HG03097 (cell line): ENCODE measurements around the gene RTN1.

Experiments
- ATAC-seq: cut with Tn5 transposase; IDR thresholded peaks from one replicate; pipeline ENCODE4 v1.9.1; 2021; ENCODE audit not compliant: unreplicated experiment, low FRiP score

The RTN1 gene

DNA sequence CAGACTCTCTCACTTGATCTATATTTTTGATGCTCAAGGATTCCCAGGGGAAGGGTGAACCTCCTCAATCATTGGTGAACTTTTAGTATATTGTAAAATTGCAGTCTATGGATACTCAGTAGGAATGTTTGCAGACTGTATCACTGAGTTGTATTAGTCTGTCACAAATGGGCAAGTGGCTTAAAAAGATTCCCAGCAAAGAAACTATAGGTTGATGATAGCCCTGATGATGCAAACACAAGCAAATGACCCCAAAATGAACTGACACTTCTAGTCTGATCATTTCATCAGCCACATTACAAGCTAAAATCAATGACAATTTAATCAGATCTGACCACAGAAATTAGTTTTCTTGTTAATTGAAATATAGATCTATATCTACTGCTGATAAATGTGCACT lies 59.5 kb downstream of the RTN1 start:
- no peak for ATAC-seq

DNA sequence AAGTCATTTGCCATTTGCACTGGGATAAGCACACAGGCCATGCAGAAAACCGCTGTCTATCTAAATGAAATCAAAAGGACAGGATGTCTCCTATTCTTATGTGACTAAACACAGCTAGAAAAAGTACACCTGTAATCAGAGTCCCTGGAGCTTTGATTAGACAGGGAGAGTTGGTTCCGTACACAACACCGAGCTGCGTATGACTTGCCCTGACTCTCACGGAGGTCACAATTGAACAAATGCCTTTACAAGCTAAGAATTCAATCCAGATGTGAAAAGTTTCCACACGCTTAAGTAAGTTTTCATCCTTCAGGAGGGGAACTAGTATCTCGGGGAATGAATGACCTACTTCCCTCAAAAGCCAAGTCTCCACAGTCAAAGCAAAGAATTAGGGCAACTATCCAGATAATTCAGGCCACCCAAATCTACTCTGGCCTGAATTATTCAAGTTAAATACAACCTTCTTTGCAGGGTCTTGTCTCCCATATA lies 67.5 kb downstream of the RTN1 start:
- no peak for ATAC-seq

DNA sequence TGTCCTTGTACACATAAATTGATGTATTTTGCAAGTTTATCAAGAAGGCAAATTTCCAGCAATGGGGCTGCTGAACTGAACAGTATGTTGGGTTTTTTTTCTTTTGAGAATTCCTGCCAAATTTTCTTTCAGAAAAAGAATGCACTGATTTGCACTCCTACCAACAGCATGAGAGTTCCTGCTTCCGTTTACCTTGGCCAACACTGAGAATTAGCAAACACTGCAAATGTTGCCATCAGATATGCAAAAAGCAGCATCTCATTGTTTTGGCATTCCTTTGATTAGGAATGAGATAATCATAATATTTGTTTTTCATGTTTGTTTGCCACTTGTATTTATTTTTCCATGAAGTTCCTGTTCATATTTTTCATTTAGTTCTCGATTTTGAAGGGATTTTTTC lies 82.4 kb downstream of the RTN1 start:
- ATAC-seq = no peak

DNA sequence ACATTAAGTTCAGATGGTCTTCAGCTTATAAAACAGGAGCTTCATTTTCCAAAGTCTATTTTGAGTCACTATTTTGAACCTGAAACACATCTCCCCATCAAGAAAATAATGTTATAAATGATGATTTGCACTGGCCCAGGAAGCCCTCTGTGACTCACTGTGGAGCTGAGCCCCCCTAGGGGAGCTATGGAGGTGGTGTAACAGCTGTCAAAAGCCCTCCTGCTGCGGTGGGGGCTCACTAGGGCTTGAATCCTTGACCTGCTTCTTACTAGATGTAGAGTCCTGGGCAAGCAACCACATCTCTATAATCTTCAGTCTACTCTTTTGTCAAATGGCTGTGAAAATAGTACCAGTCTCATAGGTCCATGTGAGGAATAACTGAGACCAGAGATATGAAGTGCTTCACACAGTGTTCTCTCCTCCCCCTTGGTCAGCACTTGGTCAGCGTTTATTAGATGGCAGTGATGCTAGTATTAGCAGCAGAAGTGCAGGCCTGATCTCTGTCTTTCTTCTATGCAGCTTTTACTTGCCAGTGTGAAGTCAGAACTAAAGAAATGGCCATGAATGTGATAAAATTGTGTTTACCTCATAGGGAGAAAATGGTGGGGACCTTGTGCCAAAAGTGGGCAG lies 83.4 kb downstream of the RTN1 start:
- no peak for ATAC-seq

DNA sequence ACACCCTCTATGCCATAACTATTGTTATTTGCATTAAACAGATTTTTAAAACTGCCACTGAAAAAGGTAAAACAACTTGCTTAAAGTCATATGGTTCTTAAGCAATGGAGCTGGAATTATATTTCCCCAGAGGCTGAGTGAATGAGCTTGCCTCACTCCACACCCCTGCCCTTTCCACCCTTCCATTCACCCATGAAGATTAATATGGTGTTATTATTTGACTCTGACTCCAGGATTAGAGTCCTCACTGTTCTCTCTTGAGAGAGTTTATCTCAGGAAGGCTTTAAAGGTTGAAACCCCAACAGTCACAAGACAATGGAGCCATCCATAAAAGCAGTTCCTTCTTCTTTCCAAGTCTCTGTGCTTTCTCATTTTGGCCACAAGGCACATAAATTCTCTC lies 84.9 kb downstream of the RTN1 start:
- no peak for ATAC-seq

DNA sequence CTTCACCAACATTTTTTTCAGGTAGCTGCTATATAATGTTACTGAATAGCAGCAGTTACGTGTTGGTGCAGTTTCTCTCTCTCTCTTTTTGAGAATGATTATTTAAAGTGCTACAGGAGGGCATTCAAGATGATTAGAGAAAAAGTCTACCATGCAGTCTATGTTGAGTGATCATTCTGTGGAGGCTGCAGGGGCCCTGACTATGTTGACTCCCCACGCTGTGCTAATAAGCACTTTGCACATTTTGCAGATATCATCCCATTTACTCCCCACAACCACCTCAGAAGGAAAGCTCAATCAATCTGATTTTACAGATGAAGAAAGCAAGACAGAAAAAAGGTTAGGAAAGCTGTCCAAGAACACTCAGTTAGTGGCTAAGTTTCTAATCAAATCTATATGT lies 87.8 kb downstream of the RTN1 start:
- no peak for ATAC-seq

DNA sequence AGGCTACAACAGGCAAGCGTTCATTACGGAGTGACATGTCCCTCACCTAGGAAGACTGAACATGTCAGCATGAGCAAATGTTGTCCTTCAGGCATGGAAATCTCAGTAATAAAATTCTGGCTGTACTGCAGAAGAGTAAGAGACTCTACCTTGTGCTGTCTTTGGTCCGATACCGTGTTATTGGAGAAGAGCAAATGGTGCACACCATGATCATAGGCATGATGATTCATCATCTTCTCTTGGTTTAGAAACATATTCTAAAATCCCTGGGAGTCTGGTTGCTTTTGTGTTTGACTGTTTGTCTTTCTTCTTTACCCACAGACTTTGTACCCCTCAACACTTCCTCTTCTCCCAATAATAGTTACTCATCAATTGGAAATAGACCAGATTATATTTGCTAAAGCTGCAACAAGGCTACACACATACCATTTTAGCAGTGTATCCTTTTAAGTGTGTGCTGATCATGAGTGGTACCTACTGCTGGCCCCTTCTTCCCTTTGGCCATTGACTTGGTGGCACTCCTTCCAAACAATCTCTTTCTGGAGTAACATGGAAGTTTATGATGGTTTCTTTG lies 93.5 kb downstream of the RTN1 start:
- ATAC-seq = no peak

DNA sequence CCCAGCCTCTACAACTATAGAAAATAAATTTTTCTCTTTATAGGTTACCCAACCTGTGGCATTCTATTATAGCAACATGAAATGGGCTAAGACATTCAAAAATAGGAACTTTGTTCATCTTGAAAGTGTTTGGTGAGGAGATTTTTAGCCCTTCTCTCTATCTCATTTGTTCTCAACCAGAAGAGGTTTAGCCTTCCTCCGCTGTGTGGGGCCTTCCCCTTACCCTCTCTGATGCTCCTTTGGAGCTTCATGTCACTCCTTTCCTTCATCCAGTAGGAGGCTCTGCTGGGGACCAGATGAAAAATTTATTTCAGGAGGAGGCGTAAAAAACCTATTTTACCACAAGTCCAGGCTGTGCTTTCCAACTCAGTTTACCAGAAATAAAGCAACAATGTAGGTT lies 94.1 kb downstream of the RTN1 start:
- ATAC-seq = no peak

DNA sequence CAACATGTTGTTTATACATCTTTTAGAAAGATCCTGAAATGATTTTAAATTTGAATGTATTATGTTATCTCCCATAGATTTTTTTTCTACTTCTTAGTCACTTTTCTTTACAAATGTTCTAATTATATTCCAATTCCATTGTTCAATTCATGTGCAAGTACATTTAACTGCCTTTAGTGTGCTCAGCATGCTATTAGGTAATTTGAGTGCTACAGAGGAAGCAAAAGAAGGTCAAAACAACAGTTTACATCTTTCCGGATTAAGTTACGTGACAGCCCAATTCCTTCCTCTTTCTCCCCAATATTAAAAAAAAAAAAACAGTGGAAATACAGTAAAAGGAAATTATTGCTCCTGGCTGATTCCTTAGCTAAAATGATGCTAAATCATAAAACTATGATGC lies 98.3 kb downstream of the RTN1 start:
- no peak for ATAC-seq

DNA sequence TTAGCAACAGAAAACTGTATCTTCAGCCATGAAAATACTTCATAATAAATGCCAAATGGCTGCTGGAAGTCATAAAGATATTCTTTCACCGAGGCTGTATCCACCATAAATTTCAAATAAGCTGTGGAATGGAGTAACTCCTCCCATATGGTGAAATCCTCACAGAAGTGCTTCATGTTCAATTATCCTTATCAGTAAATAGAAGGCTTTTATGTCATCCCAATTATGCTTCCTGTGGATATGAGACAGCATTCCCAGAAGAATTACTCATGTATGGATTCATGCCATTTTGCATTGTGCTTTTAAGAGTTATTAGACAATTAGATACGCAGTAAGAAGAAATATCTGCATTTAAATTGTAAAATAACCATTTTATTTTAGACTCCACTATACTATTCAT lies 99.0 kb downstream of the RTN1 start:
- ATAC-seq = no peak

DNA sequence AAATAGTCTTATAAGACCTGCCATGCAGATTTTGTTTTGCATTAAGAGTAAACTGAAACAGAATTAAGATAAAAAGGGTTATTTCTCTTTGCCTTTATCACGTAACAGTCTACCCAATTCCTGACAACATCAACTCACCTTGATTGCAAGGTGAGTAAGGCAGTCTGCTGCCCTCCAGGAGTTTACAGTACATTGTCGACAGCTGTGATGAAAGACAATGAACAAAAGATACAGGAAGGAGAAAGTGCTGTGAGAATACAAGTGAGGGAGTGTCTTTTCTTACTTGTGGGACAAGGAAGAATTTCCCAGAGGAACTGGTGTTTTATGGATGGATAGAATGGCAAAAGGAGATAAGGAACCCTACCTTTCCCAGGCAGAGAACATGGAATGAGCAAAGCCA lies 101.0 kb downstream of the RTN1 start:
- no peak for ATAC-seq

DNA sequence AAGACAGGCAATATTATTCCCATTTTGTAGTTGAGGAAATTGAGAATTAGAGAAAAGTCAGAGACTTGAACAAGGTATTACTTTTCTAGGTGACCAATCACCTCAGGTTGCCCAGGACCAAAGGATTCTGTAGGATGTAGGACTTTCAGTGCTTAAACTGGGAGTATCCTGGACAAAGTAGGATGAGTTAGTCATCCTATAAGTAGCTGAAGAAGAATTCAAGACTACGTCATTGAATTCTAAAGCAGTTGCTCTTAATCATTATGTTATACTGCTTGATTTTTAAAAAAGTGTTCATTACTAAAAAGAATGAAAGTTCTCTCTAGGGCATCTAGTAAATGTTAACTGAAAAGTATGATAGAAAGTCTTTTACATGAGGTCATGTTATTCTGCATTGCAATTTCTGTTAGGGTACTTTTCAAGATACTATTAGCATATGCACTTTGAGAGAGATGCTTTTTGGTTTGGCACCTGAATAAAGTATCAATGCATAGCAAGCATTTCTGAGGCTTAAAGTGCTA lies 101.7 kb downstream of the RTN1 start:
- no peak for ATAC-seq

DNA sequence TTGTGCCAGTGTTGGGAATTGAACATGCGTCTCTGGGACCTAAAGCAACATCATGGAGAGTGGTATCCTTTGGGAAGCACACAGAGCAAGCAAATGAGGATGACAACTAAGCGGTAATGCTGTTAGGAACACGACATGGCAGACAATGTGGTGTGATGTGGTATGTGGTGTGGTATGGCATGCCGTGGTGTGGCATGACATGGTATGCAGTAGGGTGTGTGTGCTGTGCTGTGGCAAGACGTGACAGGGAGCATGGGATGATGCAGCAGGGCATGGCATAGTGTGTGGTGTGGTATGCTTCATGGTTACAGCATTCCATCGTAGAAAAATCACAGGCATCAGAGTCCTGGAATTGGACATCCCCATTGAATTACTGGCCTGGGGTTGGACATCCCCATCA lies 108.7 kb downstream of the RTN1 start:
- ATAC-seq = no peak

DNA sequence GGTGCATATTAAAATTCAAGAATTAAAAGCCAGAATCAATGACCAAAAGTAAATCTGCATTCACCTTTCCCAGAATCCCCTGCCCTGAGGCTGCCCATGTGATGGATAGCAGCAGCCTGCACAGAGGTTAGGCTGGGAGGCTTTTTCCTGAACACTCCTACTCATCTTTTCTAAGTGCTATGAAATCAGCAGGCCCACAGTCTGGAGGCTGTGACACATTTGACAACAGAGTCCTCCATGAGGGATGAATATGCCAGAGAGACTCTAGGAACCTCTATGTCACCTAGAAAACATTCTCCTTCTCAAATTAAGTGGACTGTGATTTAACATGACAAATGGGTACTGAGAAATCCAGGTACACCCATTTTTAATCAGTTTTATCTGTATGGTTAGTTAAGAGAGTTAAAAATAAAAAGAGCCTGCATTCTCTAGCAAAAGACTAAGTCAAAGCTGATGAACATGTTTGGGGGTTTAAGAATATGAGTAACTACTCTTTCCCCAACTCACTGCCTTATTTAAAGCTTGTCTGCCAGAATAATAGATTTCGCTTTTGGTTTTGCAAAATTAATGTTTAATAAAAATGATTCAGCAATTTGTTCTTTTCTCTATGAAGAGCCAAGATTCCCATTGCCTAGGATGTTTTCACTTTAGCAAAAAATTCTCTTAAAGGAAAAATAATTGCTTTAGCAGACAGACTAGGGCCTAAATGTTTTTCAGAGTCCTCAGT lies 115.0 kb downstream of the RTN1 start:
- ATAC-seq = no peak

DNA sequence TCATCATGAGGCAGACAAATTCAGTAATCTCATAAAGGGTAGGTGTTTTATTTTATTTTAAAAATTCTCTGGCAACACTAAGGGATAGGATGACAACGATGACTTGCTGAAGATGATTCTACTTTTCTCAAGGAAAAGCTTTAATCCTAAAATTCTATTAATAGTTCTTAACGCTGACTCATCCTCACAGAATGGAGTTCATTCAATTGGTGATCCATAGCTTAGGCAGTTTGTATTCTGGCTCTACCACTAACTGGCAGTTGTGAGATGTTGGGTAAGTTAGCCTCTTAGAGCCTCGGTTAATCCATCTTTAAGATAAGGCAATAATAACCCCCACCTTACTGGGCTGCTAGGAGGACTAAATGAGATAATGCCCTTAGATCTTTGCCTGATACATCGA lies 116.3 kb downstream of the RTN1 start:
- ATAC-seq = no peak

DNA sequence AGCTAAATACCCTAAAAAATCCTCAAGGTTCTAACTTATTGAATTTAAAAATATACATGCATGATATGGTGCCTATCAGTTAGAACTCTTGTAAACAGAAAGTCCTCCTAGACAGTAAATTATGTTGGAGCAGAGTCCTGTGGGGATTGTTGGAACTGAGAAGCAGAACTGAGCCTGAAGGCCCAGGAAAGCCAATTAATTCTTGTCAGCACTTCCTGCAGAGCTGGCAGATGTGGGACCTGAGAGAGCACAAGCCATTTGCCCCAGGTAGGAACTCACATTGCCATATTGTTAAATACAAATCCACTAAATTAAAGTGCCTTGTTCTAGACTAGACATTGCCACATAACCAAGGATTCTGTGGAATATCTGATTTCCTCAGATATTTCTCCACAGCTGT lies 117.1 kb downstream of the RTN1 start:
- ATAC-seq = no peak

DNA sequence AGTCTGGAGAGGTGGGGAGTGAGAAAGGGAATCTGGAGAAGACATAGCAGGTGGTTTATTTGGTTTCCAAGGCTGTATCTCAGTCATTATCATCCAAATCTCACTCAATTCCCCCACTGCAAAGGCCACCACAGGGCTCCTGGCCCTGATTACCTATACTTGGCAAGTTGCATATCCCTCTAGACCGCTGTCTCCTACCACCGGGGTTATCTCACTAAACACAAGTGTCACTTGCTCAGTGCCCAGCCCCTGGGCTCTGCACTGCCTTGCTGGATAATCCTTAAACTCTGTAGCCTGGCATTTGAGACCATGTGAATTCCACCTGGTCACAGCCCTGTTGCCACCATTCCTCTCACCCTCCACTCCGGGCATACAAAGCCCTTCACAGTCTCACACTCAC lies 119.0 kb downstream of the RTN1 start:
- ATAC-seq = no peak

DNA sequence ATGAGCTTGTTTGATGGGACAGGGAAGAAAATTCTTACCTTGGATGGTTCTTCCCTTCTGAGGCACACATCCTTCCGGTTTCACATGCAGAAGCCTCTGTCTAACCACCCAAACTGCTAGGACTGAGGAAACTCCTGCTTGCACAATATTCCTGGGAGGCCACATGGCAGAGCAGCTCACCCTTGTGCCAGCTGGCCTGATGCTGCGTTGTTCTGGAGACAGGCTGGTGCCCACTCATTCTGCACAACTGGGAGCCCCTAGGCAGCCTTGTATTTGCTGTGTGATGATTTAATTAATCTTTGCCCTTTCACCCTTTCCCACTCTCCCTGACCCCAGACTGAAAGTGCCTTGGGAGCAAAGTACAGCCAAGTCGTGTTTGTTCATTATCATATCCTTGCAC lies 130.8 kb downstream of the RTN1 start:
- ATAC-seq = no peak

DNA sequence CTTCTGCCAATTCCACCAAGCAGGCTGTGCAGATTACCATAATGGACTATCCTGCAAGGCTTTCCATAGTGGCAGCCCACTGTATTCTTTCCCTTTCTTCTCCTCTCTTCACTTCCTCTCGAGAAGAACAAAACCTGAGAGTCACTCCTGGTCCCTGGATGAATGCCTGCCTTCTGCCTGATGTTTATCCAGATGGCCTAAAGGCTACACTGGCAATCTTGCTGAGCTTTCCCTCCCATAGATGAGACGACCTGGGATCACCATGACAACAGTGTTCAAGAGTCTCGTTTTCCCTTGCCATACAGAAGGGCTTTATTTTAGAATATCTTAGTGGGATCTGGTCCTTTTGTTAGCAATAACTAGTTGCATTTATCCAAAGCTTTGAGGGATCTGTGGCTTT lies 142.3 kb downstream of the RTN1 start:
- no peak for ATAC-seq

DNA sequence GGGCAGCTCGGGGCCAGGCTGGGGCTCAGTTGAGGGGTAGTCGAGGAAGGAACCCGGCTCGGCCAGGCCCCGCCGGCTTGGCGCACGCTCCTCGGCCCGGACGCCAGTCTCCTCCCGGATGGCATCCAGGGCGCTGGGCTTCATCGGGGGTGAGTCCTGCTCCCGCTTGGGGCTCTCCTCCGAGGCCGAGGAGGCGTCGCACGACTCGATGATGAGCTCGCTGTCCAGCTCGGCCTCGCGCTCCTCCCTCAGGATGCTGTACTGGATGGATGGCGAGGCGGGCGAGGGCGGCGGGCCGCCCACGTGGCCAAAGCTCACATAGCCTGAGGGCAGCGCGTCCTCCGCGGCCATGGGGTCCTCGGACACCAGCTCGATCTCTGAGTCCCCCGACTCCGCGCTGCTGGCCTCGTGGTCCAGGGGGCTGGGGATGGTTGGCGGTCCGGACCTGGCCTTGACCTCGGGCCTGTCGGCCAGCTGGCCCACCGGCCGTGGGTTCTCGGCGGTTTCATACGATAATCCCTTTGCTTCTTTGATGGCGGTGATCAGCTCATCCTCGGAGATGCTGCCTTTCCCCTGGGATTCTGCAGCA lies 143.4 kb downstream of the RTN1 start:
- no peak for ATAC-seq

DNA sequence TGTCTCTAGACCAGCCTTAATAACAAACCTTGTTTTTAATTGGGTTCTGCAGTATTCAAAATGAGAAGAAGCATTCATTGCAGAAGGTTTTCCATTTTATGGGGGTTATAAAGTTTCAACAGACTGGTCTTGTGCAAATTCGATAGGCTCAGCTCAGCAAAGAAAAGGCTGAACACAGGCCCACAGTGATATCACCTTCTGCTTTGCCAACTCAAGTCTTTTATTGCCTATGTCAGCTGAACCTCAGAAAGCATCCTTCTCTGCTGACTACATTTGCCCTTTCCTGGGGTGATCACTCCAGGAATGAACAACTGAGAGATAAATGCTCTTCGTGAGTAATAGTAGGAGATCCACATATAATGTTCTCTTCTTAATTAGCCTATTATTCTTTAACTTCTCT lies 159.5 kb downstream of the RTN1 start:
- no peak for ATAC-seq
